ENCODE results near the gene ESYT1. TPM values are rescaled to one million over a fixed set of nuclear protein-coding genes. Genes with fewer than 3 reads are reported as not detected.

Gene ESYT1
- total RNA-seq, 2 donors from 2014 or later = 97.0 to 118 TPM

DNA sequence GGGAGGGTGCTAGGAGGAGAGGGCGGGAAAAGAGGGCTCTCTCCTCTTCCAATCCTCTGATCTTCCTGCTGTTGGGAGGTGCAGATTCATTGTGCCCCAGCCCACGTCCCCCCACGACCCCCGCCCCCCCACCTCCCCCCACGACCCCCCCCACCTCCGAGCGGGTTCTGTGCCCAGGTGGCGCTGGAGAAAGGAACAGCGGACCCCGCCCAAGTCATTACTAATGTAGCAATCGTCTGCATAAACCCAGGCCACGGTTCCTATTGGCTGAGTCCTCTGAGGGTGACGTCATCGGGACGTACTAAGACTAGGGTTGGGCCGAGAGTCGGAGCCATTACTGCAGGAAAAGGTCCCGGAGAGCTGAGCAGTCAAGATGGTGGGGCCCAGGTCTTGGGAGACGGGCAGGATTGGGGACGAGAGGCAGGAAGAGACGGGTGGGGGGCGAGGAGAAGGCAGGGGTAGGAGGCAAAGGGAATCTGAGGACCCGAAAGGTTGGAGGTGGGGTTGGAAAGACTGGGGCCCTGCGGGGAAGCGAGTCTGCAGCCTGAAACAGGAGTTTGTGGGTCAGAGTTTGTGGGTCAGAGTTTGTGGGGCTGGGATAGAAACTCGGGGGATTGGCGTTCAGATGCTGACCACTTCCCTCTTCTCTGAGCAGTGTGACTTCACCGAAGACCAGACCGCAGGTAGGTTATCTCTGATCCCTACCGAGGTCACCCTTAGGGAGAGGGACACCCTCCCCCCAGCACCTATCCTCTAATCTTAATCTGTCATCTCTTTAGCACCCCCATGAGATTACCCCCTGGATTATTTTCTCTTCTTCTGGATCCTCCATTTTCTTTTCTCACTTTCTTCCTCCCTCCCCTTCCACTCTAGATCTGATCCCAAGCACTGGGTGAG, 30.2 kb downstream of the ESYT1 start, which contains the start of gene MYL6:
TSS of gene MYL6 (plus strand) at position 331 of the 897 bp plus-strand sequence. CDS start at position 374, 43 bp downstream.
- peak within 1 kb of the TSS; percentile 99 for H3K27ac Mint-ChIP-seq
- peak within 1 kb of the TSS; percentile 95 for H3K27ac ChIP-seq (ENCODE audit: low read depth, low read length)
- H3K4me1 Mint-ChIP-seq = peaks cover 67% of the 10 kb centered on the region
- peaks cover 21% of the 10 kb centered on the region for H3K4me1 ChIP-seq (ENCODE audit: control insufficient read depth, insufficient read depth, low read length)
- H3K9ac ChIP-seq (ENCODE audit: extremely low read depth, low read length, poor library complexity, severe bottlenecking) = peak within 1 kb of the TSS; percentile 97
- H3K4me3 Mint-ChIP-seq = peak within 1 kb of the TSS; percentile 96
- H3K27me3 ChIP-seq (ENCODE audit: control insufficient read depth, insufficient read depth, low read length, poor library complexity, severe bottlenecking) = no peaks in the 10 kb centered on the region
- H3K27me3 Mint-ChIP-seq (ENCODE audit: insufficient read depth) = no peaks in the 10 kb centered on the region
- peak; percentile 99 for DNase-seq
- peaks cover 43% of the 10 kb centered on the region for H3K36me3 Mint-ChIP-seq (ENCODE audit: low read depth)
- WGBS, 2 experiments (ENCODE audit: insufficient coverage in 1 of 2, insufficient read length in 1 of 2) = 0% methylated on average over 13 to 25 of the region's 30 CpGs
- H3K36me3 ChIP-seq (ENCODE audit: control insufficient read depth, insufficient read depth, low read length) = peaks cover 61% of the 10 kb centered on the region
- H3K9me3 Mint-ChIP-seq = no peaks in the 10 kb centered on the region
- TF ChIP-seq, protein P1, sequence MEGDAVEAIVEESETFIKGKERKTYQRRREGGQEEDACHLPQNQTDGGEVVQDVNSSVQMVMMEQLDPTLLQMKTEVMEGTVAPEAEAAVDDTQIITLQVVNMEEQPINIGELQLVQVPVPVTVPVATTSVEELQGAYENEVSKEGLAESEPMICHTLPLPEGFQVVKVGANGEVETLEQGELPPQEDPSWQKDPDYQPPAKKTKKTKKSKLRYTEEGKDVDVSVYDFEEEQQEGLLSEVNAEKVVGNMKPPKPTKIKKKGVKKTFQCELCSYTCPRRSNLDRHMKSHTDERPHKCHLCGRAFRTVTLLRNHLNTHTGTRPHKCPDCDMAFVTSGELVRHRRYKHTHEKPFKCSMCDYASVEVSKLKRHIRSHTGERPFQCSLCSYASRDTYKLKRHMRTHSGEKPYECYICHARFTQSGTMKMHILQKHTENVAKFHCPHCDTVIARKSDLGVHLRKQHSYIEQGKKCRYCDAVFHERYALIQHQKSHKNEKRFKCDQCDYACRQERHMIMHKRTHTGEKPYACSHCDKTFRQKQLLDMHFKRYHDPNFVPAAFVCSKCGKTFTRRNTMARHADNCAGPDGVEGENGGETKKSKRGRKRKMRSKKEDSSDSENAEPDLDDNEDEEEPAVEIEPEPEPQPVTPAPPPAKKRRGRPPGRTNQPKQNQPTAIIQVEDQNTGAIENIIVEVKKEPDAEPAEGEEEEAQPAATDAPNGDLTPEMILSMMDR (conservative IDR thresholded peaks at IDR 0.05) = no peak
- H3K4me3 ChIP-seq (ENCODE audit: low read length) = peak within 1 kb of the TSS; percentile 97
- no peaks in the 10 kb centered on the region for H3K9me3 ChIP-seq (ENCODE audit: control insufficient read depth, low read length)

DNA sequence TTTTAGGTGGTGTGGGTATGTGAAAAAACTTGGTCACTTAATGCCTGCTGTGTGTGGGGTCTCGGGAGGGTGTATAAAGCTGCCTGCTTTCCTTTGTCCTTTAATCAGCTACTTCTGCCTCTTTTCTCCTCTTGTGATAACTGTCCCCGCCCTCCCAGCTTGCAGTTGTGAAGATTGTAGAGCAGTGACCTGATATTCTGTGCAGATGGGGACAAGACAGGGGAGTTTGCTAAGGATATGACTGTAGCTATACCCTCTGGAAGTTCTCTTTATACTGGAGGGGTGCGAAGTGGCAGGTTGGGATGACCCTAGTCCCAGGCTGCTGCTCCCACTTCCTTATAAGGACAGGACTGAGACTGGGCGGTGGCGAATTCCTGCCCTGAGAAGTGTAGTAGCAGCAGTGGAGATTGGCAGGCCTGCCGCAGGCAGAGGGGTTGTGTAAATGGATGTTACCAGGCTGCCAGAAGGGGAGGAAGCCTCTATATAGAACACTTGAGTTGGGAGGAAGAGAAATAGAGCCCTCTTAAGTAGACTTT, 30.9 kb downstream of the ESYT1 start:
- Mint-ChIP-seq H3K36me3 (ENCODE audit: low read depth) (peaks cover 50% of the 10 kb centered on the region), H3K9me3 (no peaks in the 10 kb centered on the region), H3K27me3 (ENCODE audit: insufficient read depth) (no peaks in the 10 kb centered on the region), H3K4me3 (peak overlapping the region; percentile 96), H3K27ac (peak overlapping the region; percentile 99), H3K4me1 (peaks cover 65% of the 10 kb centered on the region)
- Histone ChIP-seq H3K27ac (ENCODE audit: low read depth, low read length) (peak overlapping the region; percentile 90), H3K4me3 (ENCODE audit: low read length) (peak overlapping the region; percentile 97), H3K4me1 (ENCODE audit: control insufficient read depth, insufficient read depth, low read length) (peaks cover 15% of the 10 kb centered on the region), H3K9ac (ENCODE audit: extremely low read depth, low read length, poor library complexity, severe bottlenecking) (peak overlapping the region; percentile 97), H3K36me3 (ENCODE audit: control insufficient read depth, insufficient read depth, low read length) (peaks cover 65% of the 10 kb centered on the region), H3K27me3 (ENCODE audit: control insufficient read depth, insufficient read depth, low read length, poor library complexity, severe bottlenecking) (no peaks in the 10 kb centered on the region), H3K9me3 (ENCODE audit: control insufficient read depth, low read length) (no peaks in the 10 kb centered on the region)
- TF ChIP-seq, protein P1 (conservative IDR thresholded peaks at IDR 0.05) = no peak
- 0% methylated on average over 2 to 6 of the region's 6 CpGs for whole genome bisulfite sequencing, 2 experiments (ENCODE audit: insufficient coverage in 1 of 2, insufficient read length in 1 of 2)
- peak; percentile 89 for DNase-seq

DNA sequence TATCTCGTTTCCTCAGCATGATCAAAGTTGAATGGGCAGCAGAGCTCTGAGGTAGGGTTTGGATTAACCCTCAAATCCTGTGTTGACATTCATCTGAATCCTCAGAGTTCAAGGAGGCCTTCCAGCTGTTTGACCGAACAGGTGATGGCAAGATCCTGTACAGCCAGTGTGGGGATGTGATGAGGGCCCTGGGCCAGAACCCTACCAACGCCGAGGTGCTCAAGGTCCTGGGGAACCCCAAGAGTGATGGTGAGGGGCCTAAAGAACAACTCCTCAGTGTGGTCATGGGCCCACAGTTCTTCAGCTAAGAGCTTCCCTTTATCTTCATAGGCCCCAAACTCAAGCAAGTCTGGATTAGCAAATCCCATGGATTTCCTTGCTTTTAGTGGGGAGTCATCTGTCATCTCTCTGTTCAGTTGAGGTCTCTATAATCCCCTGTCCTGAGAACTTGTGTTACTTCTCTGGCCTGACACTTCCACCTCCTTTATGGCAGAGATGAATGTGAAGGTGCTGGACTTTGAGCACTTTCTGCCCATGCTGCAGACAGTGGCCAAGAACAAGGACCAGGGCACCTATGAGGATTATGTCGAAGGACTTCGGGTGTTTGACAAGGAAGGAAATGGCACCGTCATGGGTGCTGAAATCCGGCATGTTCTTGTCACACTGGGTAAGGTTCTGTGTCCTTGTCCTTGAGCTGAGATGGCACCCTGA, 31.6 kb downstream of the ESYT1 start:
- H3K9me3 ChIP-seq (ENCODE audit: control insufficient read depth, low read length) = no peaks in the 10 kb centered on the region
- peak overlapping the region; percentile 97 for H3K4me3 ChIP-seq (ENCODE audit: low read length)
- H3K27me3 ChIP-seq (ENCODE audit: control insufficient read depth, insufficient read depth, low read length, poor library complexity, severe bottlenecking) = no peaks in the 10 kb centered on the region
- H3K4me1 Mint-ChIP-seq = peaks cover 58% of the 10 kb centered on the region
- H3K4me1 ChIP-seq (ENCODE audit: control insufficient read depth, insufficient read depth, low read length) = peaks cover 8% of the 10 kb centered on the region
- H3K4me3 Mint-ChIP-seq = peak overlapping the region; percentile 96
- peak overlapping the region; percentile 97 for H3K9ac ChIP-seq (ENCODE audit: extremely low read depth, low read length, poor library complexity, severe bottlenecking)
- 61 to 70% methylated on average over 7 to 8 of the region's 8 CpGs for WGBS, 2 experiments (ENCODE audit: insufficient coverage in 1 of 2, insufficient read length in 1 of 2)
- DNase-seq = peak; percentile 51
- H3K9me3 Mint-ChIP-seq = no peaks in the 10 kb centered on the region
- H3K36me3 ChIP-seq (ENCODE audit: control insufficient read depth, insufficient read depth, low read length) = peaks cover 71% of the 10 kb centered on the region
- no peak overlapping the region for H3K27ac ChIP-seq (ENCODE audit: low read depth, low read length)
- H3K27me3 Mint-ChIP-seq (ENCODE audit: insufficient read depth) = no peaks in the 10 kb centered on the region
- peak overlapping the region; percentile 99 for H3K27ac Mint-ChIP-seq
- TF ChIP-seq, protein P1 (conservative IDR thresholded peaks at IDR 0.05) = no peak
- peaks cover 57% of the 10 kb centered on the region for H3K36me3 Mint-ChIP-seq (ENCODE audit: low read depth)

All from endodermal cell (in vitro differentiated cells).